ENCODE measurements around the gene LEMD3.

GRCh38 chr12:65203376-65203775 is 34.0 kb downstream of the LEMD3 start:
- TF ChIP-seq CTCF (IDR thresholded peaks at IDR 0.05; ENCODE audit: low read depth, low read length, poor library complexity, severe bottlenecking), result no peak
- no peak for TF ChIP-seq EZH2phosphoT487 (IDR thresholded peaks at IDR 0.05; ENCODE audit: borderline replicate concordance, low read length)

All from DOHH2 (cell line).